HepG2 (cell line): ENCODE measurements around the gene FANCD2. TPM values are rescaled to one million over a fixed set of nuclear protein-coding genes. Genes with fewer than 3 reads are reported as not detected.

Experiments used
- MED1 ChIP-seq: sonication (generic); formaldehyde crosslinking; IDR thresholded peaks from 2 replicates; pipeline ENCODE4 v1.4.0; 2020; ENCODE audit warnings: missing genetic modification reagents
- NR2C2 ChIP-seq: sonication (generic); formaldehyde crosslinking; IDR thresholded peaks from 2 replicates; pipeline ENCODE4 v1.4.0; 2020; ENCODE audit warnings: missing genetic modification reagents, mild to moderate bottlenecking, moderate library complexity, borderline replicate concordance
- RBM22 ChIP-seq: fragments of 200-400 bp; formaldehyde crosslinking; optimal IDR thresholded peaks from 2 replicates; pipeline ENCODE3; 2017; ENCODE audit warnings: mild to moderate bottlenecking, low read length, moderate library complexity
- SP4 ChIP-seq: sonication (generic); formaldehyde crosslinking; IDR thresholded peaks from 2 replicates; pipeline ENCODE4 v1.8.1; 2023; ENCODE audit warnings: mild to moderate bottlenecking, missing genetic modification reagents
- TOPORS ChIP-seq: sonication (generic); formaldehyde crosslinking; IDR thresholded peaks from 2 replicates; pipeline ENCODE4 v1.8.0; 2023; ENCODE audit warnings: mild to moderate bottlenecking, missing genetic modification reagents
- ZFP37 ChIP-seq: sonication (generic); formaldehyde crosslinking; IDR thresholded peaks from 2 replicates; pipeline ENCODE4 v1.4.0; 2020; ENCODE audit warnings: missing genetic modification reagents, borderline replicate concordance
- ZMYM3 ChIP-seq: sonication (generic); formaldehyde crosslinking; IDR thresholded peaks from 2 replicates; pipeline ENCODE4 v1.5.1; 2020; ENCODE audit warnings: mild to moderate bottlenecking, missing genetic modification reagents
- ZNF589 ChIP-seq: sonication (generic); formaldehyde crosslinking; conservative IDR thresholded peaks from 2 replicates; pipeline ENCODE4 v1.8.0; 2022; ENCODE audit warnings: mild to moderate bottlenecking, moderate library complexity, missing genetic modification reagents
- polyA plus RNA-seq, 8 experiments: library from polyadenylated mRNA; depleted of rRNA in 3 of 8; stranded (reverse) in 7 of 8; unstranded in 1 of 8; fragments of >200 nt; fragmentation: Illumina TruSeq in 4 of 8; extraction: Trizol in 4 of 8; gene quantifications; 2 replicates each; pipeline versions ENCODE4 v1.2.1 to v1.2.3, GENCODE V29; 2011 to 2016; ENCODE audit warnings: low read depth in 4 of 8, missing spikeins in 1 of 8, mixed read lengths in 1 of 8; ENCODE audit not compliant: insufficient read depth in 1 of 8
- total RNA-seq, 5 experiments: library from RNA; depleted of rRNA; stranded (reverse); fragments of >200 nt; fragmentation: Illumina TruSeq; extraction: Trizol; gene quantifications; 2 replicates each; pipeline ENCODE4 v1.2.3, GENCODE V29; 2016; ENCODE audit warnings: low read depth in 1 of 5
- TF ChIP-seq, protein P1 (sequence below): sonication (generic); formaldehyde crosslinking; IDR thresholded peaks from 2 replicates; pipeline ENCODE4 v1.5.0; 2020; ENCODE audit warnings: mild to moderate bottlenecking, missing genetic modification reagents
- TF ChIP-seq, protein P2 (sequence below): sonication (generic); formaldehyde crosslinking; IDR thresholded peaks from 2 replicates; pipeline ENCODE4 v1.4.0; 2020; ENCODE audit warnings: missing genetic modification reagents, borderline replicate concordance
- TF ChIP-seq, protein P3 (sequence below): sonication (generic); formaldehyde crosslinking; IDR thresholded peaks from 2 replicates; pipeline ENCODE4 v1.5.0; 2020; ENCODE audit warnings: mild to moderate bottlenecking, missing genetic modification reagents
- TF ChIP-seq, protein P4 (sequence below), 2 experiments: fragments of 450-650 bp in 1 of 2; sonication (generic) in 1 of 2; formaldehyde crosslinking; IDR thresholded peaks; 2 replicates each; pipeline versions ENCODE4 v1.5.0 to v1.8.0; 2020 to 2022; ENCODE audit warnings: mild to moderate bottlenecking in 1 of 2, missing genetic modification reagents in 1 of 2

Gene FANCD2
- total and polyA plus RNA-seq, 2 of the 13 experiments (the other 11 are each of a cell fraction or from before 2014, with no cell fraction given): 10.1 to 42.0 TPM

DNA sequence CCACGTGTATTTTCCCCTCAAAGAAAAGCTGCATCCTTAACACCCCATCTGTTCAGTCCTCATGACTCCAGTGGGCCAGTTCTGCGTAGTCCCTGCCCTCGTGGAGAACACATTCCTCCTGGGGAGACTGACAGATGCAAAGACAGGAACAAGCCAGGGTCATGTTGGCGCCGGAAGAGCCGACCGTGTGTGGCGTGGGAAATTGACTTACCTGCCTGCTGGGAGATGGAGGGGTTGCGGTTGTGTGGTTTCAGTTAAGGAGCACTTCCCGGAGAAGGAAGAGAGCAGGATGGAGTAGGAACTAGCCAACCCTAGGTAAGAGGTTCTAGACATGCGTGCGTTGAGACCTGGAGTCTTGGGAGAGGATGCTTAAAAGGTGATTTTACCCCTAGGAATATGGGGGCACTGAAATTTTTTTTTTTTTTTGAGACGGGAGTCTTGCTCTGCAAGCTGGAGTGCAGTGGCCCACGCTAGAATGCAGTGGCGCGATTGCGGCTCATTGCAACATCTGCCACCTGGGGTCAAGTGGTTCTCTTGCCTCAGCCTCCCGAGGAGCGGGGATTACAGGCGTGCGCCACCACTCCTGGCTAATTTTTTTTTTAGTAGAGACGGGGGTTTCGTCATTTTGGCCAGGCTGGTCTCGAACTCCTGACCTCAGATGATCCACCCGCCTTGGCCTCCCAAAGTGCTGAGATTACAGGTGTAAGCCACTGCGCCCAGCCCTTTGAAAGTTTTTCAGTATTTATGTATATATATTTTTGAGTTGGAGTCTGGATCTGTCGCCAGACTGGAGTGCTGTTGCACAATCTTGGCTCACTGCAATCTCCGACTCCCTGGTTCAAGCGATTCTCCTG, 116.7 kb downstream of the FANCD2 start (continued):
- no peak for TF ChIP-seq MED1
- no peak for TF ChIP-seq SP4 (CRISPR knock-in tag)
- 0 out of 2 replicates have a peak, but pooled peaks have one; percentile 34 for TF ChIP-seq NR2C2 (CRISPR knock-in tag)
- no peak for TF ChIP-seq ZFP37 (CRISPR knock-in tag)
- TF ChIP-seq, protein P1, sequence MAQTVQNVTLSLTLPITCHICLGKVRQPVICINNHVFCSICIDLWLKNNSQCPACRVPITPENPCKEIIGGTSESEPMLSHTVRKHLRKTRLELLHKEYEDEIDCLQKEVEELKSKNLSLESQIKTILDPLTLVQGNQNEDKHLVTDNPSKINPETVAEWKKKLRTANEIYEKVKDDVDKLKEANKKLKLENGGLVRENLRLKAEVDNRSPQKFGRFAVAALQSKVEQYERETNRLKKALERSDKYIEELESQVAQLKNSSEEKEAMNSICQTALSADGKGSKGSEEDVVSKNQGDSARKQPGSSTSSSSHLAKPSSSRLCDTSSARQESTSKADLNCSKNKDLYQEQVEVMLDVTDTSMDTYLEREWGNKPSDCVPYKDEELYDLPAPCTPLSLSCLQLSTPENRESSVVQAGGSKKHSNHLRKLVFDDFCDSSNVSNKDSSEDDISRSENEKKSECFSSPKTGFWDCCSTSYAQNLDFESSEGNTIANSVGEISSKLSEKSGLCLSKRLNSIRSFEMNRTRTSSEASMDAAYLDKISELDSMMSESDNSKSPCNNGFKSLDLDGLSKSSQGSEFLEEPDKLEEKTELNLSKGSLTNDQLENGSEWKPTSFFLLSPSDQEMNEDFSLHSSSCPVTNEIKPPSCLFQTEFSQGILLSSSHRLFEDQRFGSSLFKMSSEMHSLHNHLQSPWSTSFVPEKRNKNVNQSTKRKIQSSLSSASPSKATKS (CRISPR knock-in tag): no peak
- TF ChIP-seq, protein P2, sequence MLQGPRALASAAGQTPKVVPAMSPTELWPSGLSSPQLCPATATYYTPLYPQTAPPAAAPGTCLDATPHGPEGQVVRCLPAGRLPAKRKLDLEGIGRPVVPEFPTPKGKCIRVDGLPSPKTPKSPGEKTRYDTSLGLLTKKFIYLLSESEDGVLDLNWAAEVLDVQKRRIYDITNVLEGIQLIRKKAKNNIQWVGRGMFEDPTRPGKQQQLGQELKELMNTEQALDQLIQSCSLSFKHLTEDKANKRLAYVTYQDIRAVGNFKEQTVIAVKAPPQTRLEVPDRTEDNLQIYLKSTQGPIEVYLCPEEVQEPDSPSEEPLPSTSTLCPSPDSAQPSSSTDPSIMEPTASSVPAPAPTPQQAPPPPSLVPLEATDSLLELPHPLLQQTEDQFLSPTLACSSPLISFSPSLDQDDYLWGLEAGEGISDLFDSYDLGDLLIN (CRISPR knock-in tag): no peak
- 0 out of 2 replicates have a peak, but pooled peaks have one; percentile 44 for TF ChIP-seq TOPORS
- TF ChIP-seq RBM22: no peak
- TF ChIP-seq, protein P3, sequence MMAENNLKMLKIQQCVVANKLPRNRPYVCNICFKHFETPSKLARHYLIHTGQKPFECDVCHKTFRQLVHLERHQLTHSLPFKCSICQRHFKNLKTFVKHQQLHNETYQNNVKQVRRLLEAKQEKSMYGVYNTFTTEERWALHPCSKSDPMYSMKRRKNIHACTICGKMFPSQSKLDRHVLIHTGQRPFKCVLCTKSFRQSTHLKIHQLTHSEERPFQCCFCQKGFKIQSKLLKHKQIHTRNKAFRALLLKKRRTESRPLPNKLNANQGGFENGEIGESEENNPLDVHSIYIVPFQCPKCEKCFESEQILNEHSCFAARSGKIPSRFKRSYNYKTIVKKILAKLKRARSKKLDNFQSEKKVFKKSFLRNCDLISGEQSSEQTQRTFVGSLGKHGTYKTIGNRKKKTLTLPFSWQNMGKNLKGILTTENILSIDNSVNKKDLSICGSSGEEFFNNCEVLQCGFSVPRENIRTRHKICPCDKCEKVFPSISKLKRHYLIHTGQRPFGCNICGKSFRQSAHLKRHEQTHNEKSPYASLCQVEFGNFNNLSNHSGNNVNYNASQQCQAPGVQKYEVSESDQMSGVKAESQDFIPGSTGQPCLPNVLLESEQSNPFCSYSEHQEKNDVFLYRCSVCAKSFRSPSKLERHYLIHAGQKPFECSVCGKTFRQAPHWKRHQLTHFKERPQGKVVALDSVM: 0 out of 2 replicates have a peak, but pooled peaks have one; percentile 23
- TF ChIP-seq ZNF589 (CRISPR knock-in tag): no peak
- peak; percentile 44; the same call in 1 of the 2 replicates for TF ChIP-seq ZMYM3 (CRISPR knock-in tag)
- TF ChIP-seq, protein P4, sequence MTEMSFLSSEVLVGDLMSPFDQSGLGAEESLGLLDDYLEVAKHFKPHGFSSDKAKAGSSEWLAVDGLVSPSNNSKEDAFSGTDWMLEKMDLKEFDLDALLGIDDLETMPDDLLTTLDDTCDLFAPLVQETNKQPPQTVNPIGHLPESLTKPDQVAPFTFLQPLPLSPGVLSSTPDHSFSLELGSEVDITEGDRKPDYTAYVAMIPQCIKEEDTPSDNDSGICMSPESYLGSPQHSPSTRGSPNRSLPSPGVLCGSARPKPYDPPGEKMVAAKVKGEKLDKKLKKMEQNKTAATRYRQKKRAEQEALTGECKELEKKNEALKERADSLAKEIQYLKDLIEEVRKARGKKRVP (CRISPR knock-in tag; IDR thresholded peaks at IDR 0.05): peak in 1 of 2 experiments; percentile 75; a peak in 2 of 4 replicates
- TF ChIP-seq, all 625 proteins: peak for 20
